IPS DF 4.7 (cell line): ENCODE results near the gene AUP1.
A peak's percentile ranks its signal among the peaks of the same experiment; 100 is the strongest.
"Not testable (repeated sequence)": the region's sequence is repeated elsewhere in the genome, so short reads cannot be mapped to it uniquely, and the experiment has no call there.

Experiments
- DNase-seq: peaks from one replicate; pipeline ENCODE4 v3.0.0-alpha.2; 2013; ENCODE audit warnings: low spot score; ENCODE audit errors: extremely low read depth

AUP1 gene, protein sequence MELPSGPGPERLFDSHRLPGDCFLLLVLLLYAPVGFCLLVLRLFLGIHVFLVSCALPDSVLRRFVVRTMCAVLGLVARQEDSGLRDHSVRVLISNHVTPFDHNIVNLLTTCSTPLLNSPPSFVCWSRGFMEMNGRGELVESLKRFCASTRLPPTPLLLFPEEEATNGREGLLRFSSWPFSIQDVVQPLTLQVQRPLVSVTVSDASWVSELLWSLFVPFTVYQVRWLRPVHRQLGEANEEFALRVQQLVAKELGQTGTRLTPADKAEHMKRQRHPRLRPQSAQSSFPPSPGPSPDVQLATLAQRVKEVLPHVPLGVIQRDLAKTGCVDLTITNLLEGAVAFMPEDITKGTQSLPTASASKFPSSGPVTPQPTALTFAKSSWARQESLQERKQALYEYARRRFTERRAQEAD

DNA sequence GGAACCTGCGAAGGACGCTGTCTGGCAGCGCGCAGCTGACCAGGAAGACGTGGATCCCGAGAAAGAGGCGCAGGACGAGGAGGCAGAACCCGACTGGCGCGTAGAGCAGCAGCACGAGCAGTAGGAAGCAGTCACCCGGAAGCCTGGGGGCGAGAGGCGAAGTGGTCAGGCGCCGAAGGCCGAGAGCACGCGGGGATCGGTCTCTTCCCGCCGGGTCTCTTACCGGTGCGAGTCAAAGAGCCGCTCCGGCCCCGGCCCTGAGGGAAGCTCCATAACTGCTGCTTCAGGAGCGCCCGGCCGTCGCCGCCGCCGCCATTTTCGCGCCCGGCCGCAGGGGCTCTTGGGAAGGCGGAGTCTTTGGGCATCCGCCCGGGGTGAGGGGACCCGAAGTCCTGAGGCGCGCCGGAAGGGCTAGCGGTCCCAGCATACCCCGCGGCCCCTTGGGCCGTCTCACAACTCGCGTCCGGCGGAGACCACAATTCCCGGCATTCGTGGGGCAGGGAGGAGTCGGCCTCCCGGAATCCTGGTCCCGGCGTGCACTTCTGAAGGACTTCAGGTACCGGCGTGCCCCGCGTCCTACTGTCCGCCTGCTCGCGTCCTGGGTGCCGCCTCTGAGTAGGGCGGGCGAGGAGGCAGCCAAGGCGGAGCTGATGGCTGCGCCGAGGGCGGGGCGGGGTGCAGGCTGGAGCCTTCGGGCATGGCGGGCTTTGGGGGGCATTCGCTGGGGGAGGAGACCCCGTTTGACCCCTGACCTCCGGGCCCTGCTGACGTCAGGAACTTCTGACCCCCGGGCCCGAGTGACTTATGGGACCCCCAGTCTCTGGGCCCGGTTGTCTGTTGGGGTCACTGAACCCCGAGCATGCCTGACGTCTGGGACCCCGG is at the start of gene AUP1, which contains the start of gene HTRA2:
TSS of gene AUP1 (minus strand) at position 350 of the 882 bp plus-strand sequence. CDS start at position 273, 77 bp downstream.
TSS of gene HTRA2 (plus strand) at position 577 of the 882 bp plus-strand sequence. CDS start at position 651, 74 bp downstream.
- peak; percentile 91 for DNase-seq

DNA sequence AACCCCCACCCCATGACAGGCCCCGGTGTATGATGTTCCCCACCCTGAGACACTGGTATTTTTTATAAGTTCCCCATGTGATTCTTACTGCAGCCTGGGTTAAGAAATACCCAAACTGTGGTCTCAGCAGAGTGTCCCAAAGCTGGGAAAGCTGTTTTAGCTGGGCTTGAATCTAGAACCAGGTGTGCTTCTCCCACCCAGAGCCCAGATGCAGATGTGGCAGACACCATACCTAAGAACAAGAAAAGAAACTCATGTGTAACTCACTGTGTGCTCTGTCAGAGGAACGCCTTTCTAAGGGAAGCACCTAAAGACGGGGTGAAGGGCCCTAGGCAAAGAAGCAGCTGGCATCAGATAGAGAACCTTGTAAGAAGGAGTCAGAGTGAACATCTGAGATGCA is 48.9 kb upstream of the AUP1 start:
- DNase-seq: no peak

DNA sequence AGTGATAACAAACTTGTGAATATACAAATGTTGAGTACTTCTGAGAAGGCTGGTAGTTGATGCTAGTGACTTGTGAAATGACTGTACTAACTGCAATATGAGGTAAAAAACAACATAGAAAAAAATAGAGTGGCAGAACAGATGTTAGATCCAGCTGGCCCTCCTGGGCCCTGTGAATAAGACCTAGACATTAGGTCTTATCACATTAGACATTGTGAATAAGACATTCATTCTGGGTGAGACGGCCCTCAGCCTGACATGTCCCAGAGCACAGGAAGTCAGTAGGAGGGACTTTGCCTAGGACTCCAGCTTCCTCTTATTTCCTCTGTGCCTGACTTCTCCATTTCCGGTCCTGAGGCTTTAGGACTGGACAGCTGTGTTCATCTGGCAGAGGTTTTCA is 47.9 kb upstream of the AUP1 start:
- DNase-seq: no peak

- no peak for DNase-seq
Observed at GRCh38 chr2:74576863-74577229, 47.3 kb upstream of the AUP1 start.

GRCh38 chr2:74576211-74576862 is 46.8 kb upstream of the AUP1 start:
- DNase-seq: no peak

GRCh38 chr2:74575320-74575719 is 45.8 kb upstream of the AUP1 start:
- no peak for DNase-seq

DNA sequence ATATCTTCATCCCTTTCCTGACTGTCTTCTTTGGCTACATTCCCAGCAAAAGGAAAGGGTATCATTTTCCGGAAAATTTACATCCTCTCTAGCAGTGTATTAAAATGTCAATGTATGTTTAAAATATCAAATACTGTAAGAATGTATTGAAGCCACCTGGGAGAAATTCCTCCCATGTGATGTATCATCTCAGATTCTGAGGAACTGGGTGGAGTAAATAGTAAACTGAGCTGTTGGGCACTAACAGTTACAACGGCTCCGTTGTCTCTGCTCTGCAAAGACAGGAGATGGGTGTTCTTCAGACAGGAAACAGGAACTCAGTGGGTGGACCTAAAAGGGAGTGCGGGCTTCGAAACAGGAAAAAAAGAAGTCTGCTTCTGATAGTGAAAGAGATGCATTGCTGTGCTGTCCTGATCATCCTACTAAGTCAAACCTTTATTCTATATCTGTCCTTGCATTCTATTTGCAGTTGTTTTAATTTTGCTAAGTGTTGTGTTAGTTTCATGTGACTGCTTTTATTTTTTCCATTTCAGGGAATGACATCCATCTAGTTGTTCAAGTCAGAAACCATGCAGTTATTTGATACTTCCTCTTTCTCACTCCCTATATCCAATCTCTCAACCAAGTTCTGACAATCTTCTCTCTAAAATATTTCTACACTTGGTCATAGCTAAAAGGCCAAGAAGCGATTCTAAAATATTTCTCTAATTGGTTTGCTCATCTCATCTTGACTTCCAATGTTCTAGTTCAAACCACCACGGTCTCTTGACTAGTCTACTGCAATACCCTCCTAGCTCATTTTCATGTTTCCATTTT is 44.4 kb upstream of the AUP1 start:
- DNase-seq: no peak

GRCh38 chr2:74572178-74572925 is 42.8 kb upstream of the AUP1 start:
- DNase-seq: no peak

DNA sequence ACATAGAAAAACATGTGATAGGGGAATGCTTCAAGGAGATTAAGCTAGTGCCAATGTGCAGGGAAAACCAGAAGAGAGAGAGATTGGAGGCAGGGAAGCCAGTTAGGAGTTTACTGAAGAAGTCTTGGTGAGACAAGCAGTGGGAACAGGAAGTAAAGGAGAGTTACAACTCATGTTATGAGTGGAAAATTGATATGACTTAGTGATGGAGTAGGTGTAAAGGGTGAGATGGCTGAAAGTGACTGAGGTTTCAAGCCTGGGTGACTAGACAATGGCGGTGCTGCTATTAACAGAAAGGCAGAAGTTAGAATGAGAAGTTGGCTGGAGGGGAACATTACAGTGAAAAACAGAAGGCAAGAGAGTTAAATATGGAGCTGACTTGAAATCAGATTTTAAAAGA is 41.6 kb upstream of the AUP1 start:
- no peak for DNase-seq

DNA sequence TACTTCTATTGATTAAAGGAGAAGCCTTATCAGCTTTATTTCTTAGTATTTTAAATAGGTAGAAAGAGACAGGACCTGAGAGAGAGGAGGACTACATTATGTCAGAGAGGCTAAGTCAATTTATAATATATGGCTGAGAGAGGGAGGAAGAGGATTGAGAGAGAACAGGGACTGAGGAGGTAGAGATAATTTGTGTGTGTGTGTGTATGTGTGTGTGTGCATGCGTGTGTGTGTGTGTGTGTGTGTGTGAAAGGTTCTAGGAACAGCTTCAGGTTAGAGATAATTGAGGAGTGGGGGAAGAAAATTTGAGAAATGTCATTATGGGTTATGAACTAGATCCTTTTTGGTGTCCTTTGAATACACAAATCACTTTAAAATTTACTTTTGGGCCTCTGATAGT is 40.2 kb upstream of the AUP1 start:
- no peak for DNase-seq

GRCh38 chr2:74567881-74568280 is 38.4 kb upstream of the AUP1 start:
- no peak for DNase-seq

DNA sequence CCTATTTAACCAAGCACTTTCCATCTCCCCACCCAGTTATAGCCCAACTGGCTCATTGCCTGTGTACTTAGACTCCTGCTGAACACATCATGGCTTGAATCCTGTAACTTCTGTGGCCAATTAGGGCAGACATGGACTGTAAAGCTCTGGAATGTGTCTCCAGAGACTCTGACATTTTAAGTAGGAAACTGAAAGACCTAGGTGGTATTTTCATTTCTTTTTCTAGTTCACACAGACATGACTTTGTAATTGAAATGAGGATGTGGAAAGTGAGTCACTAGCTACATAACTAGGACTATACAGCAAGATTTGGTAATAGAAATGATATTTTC is 37.2 kb upstream of the AUP1 start:
- DNase-seq: no peak

DNA sequence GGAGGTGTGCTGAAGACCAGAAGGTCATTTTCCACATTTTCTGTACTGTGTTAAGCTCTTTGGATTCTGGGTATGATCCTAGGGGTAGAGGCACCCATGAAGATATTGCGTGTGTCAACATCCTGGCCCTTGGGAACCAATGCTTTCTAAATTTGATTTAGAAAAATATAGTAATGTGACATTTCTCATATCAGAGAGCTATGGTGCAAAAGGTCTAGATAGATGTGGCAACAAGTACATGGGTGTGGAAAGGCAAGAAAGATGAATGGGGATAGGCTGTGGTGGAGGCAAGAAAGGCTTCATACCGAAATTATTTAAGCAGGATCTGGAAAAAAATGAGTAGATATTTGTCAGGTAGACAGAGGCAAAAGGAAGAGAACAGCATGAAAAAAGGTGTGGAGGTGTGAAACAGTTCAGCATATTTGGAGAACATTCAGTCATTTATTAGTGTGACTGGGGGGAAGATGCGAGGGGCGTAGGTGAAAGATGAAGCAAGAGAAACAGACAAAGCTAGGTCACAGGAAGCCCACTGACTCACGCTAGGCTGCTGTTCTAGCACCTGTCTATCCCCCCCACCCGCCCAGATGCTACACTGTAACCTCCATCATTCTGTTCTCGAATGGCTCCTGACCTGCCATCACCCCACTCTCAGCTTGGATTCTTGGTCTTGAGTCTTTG is 36.7 kb upstream of the AUP1 start:
- no peak for DNase-seq

DNA sequence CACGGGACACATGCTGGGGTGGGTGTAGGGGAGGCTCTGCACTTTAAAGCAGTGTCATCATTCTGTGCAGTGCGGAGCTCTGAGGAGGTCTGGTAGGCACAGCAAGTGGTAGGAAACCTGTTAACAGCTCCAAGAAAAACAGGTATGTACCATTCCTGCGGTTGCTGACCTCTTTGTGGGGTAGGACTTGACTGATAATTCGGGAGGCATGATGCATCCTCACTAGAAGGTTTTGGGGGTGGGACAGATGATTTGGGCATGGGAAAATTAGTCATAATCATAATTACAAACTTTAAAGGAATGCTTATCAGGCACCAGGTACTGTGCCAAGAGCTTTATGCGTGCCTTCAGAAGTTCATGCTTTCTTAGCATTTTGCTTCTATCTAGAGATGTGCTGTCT is 34.7 kb upstream of the AUP1 start:
- no peak for DNase-seq

DNA sequence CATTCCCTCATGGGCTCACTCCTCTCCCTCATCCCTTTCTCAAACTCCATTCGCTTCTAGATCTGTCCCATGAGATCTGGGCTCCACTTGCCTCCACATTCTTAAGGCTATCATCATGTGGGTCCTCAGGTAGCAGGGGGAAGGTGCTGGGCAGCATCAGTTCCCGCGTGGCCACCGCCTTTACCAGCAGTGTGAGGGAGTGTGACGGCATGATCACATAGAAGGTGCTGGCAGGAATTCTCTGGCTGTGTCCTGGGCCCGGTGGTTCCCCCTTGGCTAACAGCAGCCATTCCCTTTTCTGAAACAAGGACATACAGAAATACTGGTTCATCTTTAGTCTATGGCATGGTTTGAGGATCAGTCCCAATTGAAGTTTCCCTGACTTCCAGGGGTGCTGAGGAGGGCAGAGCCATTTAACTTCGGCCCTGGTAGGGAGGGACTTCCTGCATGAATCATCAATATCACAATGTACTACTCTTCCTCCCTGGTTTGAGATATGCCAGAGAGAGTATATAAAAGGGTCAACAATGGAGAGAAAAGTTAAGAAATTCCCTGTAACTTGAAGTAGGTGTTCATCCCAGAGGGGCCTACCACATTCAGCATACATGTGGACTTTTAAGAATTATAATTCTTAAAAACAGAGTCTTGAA is 32.7 kb upstream of the AUP1 start:
- no peak for DNase-seq

DNA sequence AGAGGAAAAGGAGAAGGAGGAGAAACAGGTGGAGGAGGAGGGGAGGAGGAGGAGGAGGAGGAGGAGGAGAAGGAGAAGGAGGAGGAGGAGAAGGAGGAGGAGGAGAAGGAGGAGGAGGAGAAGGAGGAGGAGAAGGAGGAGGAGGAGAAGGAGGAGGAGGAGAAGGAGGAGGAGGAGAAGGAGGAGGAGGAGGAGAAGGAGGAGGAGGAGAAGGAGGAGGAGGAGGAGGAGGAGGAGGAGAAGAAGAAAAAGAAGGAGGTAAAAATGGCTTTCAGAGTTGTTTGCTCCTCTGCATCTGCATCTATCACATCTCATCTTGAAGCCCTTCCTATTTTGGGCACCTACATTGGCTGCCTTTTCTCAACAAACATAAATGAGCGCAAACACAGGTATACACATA is 31.5 kb upstream of the AUP1 start:
- DNase-seq: not testable (repeated sequence)

DNA sequence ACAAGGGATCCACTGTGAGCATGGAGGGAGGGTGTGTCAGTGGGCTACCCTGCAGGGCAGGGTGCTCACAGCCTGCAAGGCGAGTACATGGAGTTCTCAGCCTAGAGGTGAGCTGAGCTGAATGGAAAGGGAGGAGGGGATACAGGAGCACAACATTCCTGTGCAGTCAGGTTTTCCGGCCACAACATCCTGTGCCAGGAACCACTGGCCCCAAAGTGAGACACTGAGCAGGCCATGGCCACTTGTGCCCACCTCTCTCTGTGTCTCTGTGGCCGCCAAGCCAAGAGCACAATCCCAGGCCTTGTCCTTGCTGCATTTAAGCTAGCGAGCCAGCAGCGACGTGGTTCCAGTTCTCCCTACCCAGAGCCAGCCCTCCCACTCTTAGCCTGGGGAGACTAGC is 31.1 kb upstream of the AUP1 start:
- DNase-seq: no peak

- DNase-seq: no peak
Observed at GRCh38 chr2:74559912-74560311, 30.4 kb upstream of the AUP1 start.
